ENCODE results near the gene TMEM120A.

TMEM120A gene

DNA sequence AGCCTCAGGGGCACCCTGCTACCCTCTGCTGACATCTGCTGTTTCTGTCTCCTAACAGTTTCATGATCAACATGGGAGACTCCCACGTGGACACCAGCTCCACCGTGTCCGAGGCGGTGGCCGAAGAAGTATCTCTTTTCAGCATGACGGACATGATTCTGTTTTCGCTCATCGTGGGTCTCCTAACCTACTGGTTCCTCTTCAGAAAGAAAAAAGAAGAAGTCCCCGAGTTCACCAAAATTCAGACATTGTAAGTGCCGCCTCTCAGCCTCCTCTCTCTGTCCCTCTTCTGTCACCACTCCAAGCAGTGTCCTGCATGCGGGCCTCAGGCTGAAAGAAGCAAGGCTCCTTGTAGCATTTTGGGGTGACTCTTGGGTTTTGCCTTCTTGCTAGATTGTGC is 40.5 kb downstream of the TMEM120A start:
- DNase-seq = no peak

DNA sequence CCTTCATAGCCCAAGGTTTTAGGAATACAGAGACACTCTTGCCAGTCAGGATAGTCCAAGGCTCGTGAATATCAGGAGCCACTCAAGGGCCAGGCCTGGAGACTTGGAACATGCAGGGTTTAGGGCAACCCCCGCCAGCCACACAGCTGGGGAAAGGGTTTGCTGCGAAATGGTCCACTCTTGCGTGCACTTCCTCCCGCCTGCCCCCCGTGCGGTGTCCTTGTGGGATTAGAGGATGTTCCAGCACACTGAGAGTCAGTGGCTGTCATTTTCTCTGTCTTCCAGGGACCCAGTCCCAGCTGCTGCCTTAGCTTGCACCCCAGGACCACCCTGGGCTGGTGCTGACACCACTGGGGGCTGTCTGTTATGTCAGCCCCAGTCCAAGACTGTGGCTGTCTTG is 41.0 kb downstream of the TMEM120A start:
- DNase-seq = no peak

DNA sequence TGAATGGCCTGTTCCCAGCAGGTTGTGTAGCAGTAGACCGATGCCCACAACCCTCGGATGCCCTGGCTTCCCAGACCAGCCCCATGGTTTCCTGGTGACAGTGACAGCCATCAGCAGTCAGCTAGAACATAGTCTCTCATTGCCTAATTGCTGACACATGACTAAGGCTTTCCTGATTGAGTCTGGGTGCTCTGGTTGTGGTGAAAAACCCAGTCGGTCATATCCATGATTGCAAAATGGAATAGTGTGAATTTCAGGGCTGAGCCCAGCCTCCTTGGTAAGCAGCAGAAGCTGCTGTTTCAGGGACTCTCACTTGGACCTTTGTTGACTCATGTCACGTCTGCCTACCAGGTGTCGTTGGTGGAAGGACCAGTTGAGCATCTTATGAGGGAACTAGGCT is 42.9 kb downstream of the TMEM120A start:
- no peak for DNase-seq

DNA sequence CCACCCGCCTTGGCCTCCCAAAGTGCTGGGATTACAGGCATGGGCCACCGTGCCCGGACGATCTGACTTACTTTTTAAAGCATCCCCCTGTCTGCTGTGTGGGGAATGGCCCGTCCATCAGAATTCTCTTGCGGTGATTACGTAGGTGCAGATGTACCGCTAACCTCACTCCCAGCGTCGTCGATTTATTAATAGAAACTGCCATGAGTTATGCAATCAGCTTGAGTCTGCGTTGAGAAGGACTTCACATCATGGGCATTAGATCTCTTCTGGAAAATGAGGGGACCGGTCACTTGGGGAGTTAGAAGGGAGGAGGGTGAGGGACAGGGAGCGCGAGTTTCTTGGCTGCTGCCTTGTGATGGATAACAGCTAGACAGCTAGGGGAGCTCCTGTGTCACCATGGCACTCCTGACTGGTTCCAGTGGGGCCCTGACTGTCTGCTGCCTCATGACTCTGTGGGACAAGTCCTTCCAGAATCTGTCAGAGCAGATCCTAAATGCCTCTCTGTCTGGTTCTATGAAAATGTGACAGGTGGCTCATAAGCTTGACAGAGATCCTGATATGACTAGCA is 44.2 kb downstream of the TMEM120A start:
- no peak for DNase-seq

DNA sequence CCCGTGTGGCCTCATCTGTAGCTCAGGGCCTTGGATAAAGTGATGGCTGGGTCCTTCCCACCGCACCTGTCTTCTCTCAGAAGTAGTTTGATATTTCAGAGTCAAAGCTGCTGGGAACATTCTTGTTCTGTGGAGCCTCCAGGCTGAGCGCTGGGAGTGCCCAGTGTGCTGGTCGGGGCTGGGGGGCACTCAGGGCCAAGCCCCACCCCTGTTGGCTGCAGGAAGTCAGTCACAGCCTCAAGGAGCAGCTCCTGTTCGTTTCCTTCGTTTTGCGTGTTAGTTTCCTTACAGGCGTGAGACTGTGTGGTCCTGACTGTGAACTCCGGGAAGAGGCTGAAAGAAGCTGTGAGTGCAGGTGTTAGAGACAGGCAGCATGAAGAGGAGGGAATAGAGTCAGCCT is 46.2 kb downstream of the TMEM120A start:
- DNase-seq = no peak

DNA sequence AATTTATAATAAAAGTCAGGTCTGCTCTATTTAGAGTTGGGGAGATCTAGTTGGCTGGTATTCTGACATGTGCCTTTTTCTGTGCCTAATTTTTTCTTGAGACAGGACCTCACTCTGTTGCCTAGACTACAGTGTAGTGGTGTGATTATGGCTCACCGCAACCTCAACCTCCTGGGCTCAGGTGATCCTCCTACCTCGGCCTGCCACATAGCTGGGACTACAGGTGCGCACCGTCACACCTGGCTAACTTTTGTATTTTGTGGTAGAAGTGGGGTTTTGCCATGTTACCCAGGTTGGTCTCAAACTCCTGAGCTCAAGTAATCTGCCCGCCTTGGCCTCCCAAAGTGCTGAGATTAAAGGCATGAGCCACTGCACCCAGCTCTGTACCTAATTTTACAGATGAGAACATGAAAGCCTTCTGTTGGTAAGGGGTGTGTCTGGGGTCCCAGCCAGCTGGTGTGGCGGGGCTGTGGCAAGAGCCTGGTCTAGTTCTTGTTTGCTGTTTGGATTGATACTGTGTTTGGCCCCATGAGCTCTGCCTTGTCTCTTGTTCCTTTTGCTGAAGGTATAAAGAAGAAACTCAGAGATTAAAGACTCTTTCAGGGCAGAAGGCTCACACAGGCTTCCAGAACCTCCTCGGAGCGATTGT is 48.1 kb downstream of the TMEM120A start:
- DNase-seq = no peak

DNA sequence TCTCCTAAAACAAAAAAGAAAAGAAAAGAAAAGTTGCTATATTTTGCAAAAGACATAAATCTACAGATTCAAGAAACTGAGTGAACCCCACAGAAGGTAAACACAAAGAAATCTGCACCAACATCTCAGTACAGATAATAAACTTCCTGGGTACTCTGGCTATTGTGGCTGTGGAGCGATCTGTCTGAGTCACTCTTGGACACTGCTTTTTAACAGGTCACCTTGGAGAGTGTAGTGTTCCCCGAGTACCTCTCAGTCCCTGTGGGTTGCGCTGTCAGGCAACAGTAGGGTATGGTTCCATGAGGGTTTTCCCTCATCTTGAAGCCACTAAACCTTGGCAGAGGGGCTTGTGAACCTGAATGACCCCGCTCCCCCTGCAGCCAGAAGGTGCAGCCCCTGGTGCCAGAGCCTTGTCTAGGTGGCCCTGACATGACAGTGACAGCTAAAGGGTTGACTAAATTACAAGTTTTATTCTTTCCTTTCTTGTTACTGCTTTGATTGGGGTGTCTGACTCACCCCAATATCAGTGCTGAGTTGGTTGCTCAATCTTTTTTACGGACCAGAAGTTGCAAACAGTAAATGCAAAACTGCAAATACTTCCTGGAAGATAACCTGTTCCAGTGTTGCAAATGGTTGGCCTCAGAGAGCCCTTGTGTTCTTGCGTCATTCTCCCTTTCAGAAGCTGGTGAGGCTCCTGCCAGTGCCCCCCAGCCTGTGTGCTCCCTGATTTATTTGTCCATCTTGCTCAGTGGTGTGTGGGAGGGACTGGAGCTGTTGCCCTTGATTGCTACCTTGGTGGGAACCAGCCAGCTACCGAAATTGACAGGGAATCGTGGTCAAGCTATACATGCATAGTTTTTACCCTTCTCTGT is 48.9 kb downstream of the TMEM120A start:
- no peak for DNase-seq

DNA sequence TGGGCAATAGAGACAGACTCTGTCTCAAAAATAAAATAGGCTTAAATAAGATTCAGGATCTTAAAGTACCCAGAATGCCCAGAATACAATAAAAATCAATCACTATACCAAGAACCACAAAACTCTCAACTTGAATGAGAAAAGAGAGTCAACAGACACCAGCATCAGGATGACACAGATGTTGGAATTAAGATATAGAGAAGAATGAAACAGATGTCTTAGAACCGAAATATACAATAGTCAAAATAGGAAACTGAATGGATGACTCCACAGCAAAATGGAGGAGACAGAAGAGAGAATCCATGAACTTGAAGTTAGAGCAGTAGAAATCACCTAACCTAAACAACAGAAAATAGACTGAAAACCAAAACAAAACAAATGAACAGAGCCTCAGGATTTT is 49.9 kb downstream of the TMEM120A start:
- no peak for DNase-seq

DNA sequence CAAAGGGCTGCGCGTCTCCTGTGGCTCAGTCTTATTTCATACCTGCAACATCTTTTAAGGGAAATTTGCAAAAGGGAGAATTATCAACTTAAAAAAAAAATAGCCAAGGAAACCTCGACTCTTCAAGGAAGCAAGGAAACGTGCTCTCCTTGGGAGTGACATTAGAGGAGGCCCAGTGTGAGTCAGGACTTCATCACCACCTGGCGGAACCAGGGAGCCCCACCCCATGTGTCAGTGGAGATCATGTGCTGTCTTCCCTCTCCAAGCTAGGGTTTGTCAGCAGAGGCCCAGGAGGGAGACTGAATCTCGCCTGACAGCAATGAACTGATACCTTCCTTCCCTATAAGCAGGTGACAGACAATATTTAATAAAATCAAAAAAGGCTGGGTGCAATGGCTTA is 50.5 kb downstream of the TMEM120A start:
- no peak for DNase-seq

DNA sequence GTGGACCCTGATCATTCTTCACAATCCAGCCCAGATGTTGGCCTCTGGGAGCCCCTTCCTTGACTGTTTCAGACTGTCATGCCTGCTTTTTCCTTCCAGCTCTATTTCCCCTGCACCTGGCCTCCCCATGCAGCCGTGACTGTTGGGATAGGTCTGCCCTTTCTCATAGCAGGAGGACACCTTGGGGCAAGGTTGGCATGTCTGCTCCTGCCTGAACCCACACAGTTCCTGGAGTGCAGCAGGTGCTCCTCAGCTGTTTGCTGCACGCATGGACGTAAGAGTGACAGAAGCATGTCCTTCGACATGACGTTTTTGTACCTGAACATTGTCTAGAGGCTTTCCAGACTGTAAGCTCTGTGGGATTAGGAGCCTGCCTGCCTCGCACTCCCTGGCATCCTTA is 55.5 kb downstream of the TMEM120A start:
- DNase-seq = no peak

DNA sequence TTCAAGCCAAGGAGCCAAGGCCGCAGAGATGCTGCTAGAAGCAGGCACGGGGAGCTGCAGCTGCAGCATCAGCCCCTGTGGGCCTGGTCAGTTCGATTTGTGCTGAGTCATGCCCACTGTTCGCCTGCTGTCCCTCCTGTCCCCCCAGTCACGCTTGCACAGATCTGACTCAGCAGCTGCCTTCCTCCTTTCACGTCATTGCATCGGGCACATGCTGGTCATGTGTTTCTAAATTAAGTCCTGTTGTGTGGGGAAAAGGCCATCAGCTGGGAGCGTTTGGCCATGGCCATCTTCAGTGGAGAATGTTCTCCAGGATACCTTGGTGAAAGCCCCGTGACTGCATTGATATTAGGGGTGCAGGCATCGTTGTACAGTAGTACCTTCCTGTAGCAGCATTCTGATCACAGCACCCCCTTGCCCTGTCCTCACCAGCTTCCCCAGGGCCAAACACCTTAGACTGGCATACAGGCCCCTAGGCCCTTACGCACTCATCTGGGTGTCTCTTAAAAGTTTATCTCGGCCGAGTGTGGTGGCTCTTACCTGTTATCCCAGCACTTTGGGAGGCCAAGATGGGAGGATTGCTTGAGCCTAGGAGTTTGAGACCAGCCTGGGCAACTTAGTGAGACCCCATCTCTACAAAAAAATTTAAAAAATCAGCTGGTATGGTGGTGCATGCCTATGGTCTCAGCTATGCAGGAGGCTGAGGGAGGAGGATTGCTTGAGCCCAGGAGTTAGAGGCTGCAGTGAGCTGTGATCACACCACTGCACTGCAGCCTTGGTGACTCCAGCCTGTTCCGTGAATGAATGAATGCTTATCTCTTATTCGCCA is 56.2 kb downstream of the TMEM120A start:
- no peak for DNase-seq

Data from activated CD8-positive, alpha-beta memory T cell treated with anti-CD3 and anti-CD28 coated beads, Interleukin-2, amount 50 U/mL, for 4 hours (primary cell).